ENCODE measurements around the gene THSD7A. TPM values are rescaled to one million over a fixed set of nuclear protein-coding genes. Genes with fewer than 3 reads are reported as not detected.

The THSD7A gene
- total and polyA plus RNA-seq, 9 of the 15 experiments (the other 6 are each of a cell fraction or from before 2014, with no cell fraction given), result 0.01 to 0.02 TPM; not detected in 7

GRCh38 chr7:11473807-11474424, 358.1 kb downstream of the THSD7A start:
- no peaks in the 10 kb centered on the region for H3K9me1 ChIP-seq (ENCODE audit: control insufficient read depth, insufficient read depth, low read length)
- no peaks in the 10 kb centered on the region for H3K4me1 ChIP-seq (replicated peaks in 1 of 2; ENCODE audit: control insufficient read depth in 2 of 2, insufficient read depth in 2 of 2, low read length in 2 of 2)
- ChIA-PET CTCF (ENCODE audit: low intra/inter-chr PET ratio) (no interaction called here), POLR2A (interaction anchor here (0.6 kb wide), 1 partner anchor 1638 kb away, joined by 5 read pairs; no protein-coding TSS in a partner anchor)
- H3K36me3 ChIP-seq (ENCODE audit: control insufficient read depth, insufficient read depth, low read length), result no peaks in the 10 kb centered on the region
- 0% methylated on average over 8 of the region's 8 CpGs for WGBS (ENCODE audit: insufficient coverage, low coverage, missing lambda C conversion rate)
- no peak for ATAC-seq
- no peak for FAIRE-seq
- no peak overlapping the region for H3K4me2 ChIP-seq (ENCODE audit: insufficient read depth, low read length)
- no peak overlapping the region for H3K27ac ChIP-seq (ENCODE audit: extremely low read depth, low read depth, low read length)
- intact Hi-C loops (cut with micrococcal nuclease), result no loop called here
- H3K9me3 ChIP-seq (replicated peaks; ENCODE audit: control insufficient read depth, insufficient read depth, low read depth, low read length), result no peaks in the 10 kb centered on the region; the same call in 1 of the 2 replicates
- TF ChIP-seq SIN3A (IDR thresholded peaks at IDR 0.05; ENCODE audit: borderline replicate concordance in 2 of 2, control insufficient read depth in 1 of 2, low read depth in 2 of 2, low read length in 2 of 2) (no peak), RAD21 (CRISPR knock-in tag; conservative IDR thresholded peaks at IDR 0.05 in 1 of 2, IDR thresholded peaks at IDR 0.05 in 1 of 2) (no peak), ZFP1 (CRISPR knock-in tag; IDR thresholded peaks at IDR 0.05) (no peak), MEF2A (IDR thresholded peaks at IDR 0.05; ENCODE audit: control insufficient read depth, low read depth, low read length) (no peak), ZNF165 (CRISPR knock-in tag; IDR thresholded peaks at IDR 0.05; ENCODE audit: borderline replicate concordance) (no peak)
- TF ChIP-seq, protein P1, sequence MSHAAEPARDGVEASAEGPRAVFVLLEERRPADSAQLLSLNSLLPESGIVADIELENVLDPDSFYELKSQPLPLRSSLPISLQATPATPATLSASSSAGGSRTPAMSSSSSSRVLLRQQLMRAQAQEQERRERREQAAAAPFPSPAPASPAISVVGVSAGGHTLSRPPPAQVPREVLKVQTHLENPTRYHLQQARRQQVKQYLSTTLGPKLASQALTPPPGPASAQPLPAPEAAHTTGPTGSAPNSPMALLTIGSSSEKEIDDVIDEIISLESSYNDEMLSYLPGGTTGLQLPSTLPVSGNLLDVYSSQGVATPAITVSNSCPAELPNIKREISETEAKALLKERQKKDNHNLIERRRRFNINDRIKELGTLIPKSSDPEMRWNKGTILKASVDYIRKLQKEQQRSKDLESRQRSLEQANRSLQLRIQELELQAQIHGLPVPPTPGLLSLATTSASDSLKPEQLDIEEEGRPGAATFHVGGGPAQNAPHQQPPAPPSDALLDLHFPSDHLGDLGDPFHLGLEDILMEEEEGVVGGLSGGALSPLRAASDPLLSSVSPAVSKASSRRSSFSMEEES (CRISPR knock-in tag; IDR thresholded peaks at IDR 0.05), result no peak
- in situ Hi-C loops (cut with MboI), result no loop called here
- H3K79me2 ChIP-seq (ENCODE audit: control insufficient read depth, insufficient read depth, low read length), result no peaks in the 10 kb centered on the region
- no peak overlapping the region for H3K9ac ChIP-seq (ENCODE audit: insufficient read depth in 1 of 2, low read depth in 2 of 2, low read length in 2 of 2)
- H3K4me3 ChIP-seq, result no peak overlapping the region
- no peak for DNase-seq (ENCODE audit: extremely low read depth in 1 of 4, low spot score in 3 of 4)
- H4K20me1 ChIP-seq (replicated peaks; ENCODE audit: control insufficient read depth, insufficient read depth, low read length), result no peaks in the 10 kb centered on the region
- no peaks in the 10 kb centered on the region for H3K27me3 ChIP-seq (ENCODE audit: control insufficient read depth in 2 of 2, insufficient read depth in 2 of 2, low read length in 2 of 2)
- BruUV-seq (replicated peaks), result no TSS peak
- H2AFZ ChIP-seq (ENCODE audit: low read depth, low read length), result no peak overlapping the region
